GM19025 (cell line): ENCODE results near the gene PLXNA3.

Source experiments
- ATAC-seq: cut with Tn5 transposase; IDR thresholded peaks from one replicate; pipeline ENCODE4 v1.9.1; 2021; ENCODE audit warnings: mild to moderate bottlenecking, low read depth, moderate library complexity; ENCODE audit not compliant: unreplicated experiment

Gene PLXNA3

DNA sequence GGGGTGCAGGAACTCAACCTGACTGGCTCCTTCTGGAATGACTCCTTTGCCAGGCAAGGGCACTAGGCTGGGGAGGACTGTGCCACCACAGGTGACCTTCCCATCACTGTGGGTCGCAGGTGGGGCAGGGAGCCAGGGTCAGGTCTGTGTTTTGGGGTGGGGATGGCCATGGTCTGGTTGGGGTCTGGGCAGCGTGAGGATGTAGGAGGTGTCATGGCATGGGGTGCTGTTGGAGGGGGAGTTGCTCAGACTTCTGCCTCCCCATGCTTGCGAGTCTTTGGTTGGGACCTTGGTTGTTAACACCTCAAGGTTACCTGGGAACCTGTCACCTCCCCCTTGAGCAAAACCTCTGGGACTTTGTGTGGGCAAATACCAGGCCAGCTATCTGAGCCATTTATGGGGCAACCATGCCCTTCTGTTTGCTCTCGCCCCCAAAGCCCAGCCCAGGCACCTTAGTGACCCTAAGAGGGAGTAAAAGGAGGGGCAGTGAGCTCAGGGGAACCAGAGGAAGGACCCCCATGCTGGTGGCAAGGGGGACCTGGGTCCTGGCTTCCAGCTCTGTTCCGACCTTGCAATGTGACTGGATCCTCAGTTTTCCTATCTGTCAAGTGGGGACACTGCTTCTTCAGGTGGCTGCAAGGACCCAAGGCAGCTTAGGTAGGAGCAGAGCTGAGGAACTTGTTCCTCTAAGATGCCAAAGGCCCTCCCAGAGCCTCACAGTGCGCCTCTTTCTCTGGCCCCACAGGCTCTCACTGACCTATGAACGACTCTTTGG lies 23.5 kb upstream of the PLXNA3 start:
- no peak for ATAC-seq

DNA sequence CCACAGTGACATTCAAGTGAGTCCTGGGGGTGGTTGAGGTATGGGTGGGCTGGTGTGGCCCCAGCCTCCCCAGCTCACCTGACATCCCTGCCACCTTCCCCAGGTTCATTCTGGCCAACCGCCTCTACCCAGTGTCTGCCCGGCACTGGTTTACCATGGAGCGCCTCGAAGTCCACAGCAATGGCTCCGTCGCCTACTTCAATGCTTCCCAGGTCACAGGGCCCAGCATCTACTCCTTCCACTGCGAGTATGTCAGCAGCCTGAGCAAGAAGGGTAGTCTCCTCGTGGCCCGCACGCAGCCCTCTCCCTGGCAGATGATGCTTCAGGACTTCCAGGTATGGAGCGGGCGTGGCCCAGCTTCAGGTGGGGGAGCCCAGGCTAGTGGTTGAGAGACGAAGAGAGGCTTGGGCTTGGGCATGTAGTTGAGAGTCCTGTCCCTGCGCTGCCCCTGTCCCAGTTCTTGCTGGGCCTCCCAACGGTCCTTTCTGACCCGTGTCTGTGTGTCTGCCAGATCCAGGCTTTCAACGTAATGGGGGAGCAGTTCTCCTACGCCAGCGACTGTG lies 22.8 kb upstream of the PLXNA3 start:
- ATAC-seq, result no peak

DNA sequence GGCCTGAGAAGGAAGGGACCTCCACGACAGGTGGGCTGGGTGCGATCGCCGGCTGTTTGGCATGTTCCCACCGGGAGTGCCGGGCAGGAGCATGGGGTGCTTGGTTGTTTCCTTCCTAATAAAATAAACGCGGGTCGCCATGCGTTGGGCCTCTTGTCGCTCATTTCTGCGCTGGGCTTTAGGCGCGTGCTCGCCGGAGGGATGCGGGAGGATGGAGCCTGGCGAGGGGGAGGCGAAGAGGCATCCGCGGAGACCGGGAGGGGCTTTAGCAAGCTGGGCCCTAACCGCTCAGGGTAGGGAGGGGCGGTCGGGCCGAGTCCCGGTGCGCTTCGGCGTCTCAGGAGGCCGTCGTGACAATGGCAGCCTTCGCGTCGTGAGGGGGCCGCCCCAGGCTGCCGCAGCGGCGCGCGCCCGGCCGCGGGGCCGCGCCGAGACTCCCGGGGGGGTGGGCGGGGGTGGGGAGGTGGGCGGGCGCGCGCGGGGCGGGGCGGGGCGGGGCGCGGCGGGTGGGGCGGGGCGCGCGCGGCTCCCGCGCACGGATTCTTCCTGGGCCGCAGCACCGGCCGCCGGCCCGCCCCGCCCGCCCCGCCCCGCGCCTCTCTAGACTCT lies 21.6 kb upstream of the PLXNA3 start:
- peak; percentile 42 for ATAC-seq

DNA sequence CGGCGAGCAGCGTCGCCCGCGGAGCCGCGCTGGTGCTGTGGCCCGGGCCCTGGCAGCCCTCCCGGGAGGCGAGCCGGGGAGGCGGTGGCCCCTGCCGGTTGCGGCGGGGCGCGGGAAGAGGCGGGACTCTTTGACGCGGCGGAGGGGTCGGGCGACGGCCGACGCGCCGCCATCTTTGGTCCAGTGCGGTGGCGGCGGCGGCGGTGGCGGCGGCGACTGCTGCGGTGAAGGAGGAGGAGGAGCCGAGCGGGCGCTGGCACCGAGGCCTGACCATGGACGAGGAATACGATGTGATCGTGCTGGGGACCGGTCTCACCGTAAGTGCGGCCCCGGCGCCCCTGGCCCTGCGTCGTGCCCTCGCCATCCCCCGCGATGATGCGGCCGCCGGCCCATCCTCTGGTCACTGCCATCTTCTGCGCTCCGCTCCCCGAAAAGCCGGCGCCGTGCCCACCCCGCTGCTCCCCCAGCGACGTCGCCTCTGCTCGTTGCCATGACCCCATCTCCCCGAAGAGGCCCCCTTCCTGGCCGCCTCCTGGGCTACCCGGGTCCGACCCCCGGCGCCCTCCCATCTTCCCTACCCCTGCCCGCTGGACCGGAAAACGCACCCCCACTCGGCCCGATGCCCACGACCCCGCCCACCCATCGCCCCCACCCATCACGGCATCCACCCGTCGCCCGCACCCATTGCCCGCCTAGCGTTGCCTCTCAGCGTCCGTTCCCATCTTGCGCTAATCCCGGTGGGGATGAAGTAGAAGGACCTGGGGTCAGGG lies 20.9 kb upstream of the PLXNA3 start, which contains the start of gene GDI1:
TSS of gene GDI1 (plus strand) at position 172 of the 770 bp plus-strand sequence. CDS start at position 273, 101 bp downstream.
- ATAC-seq, result peak; percentile 48

DNA sequence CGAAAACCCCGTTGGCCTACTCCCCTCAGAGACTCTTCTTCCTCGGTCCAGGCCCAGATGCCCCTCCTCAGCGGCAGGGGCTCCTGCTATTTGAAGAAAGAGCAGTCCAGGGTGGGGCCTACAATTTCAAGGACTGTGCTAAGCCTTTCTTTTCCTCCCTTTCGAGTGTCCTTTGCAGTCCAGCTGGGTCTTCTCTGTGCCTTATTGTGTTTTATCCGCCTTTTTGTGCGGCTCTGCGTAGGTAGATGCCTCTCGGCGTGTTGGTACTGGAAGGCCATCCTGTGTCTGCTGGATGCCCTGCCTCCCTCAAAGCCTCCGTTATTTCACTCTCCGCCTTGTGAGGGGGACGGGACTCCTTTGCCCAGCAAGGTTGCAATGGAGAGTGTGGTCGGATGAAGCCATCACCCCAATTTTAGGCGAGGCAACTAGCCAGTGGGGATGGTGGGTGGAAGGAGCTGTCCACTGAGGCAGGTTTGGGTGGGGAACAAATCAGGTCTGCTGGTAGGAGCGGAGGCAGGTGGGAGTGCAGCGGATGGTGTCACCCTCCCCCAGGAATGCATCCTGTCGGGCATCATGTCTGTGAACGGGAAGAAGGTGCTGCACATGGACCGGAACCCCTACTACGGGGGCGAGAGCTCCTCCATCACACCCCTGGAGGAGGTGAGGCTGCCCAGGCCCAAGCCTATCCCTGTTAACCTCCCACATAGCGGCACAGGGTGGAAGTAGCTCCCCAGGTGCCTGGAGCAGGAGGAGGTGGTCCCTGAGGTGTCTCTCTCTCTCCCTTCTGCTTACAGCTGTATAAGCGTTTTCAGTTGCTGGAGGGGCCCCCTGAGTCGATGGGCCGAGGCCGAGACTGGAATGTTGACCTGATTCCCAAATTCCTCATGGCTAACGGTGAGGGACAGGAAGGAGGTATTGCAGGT lies 19.8 kb upstream of the PLXNA3 start:
- no peak for ATAC-seq

DNA sequence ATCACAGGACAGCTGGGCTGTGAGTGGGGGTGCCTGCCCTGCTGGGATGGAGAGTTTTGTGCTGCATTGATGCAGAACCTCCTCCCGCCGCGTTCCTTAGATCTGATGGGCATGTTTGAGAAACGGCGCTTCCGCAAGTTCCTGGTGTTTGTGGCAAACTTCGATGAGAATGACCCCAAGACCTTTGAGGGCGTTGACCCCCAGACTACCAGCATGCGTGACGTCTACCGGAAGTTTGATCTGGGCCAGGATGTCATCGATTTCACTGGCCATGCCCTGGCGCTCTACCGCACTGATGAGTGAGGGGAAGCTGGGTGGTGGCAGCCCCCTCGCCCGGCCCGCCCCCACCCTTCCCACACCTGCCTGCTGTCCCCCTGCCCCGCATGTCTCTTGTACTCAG lies 18.2 kb upstream of the PLXNA3 start:
- no peak for ATAC-seq

DNA sequence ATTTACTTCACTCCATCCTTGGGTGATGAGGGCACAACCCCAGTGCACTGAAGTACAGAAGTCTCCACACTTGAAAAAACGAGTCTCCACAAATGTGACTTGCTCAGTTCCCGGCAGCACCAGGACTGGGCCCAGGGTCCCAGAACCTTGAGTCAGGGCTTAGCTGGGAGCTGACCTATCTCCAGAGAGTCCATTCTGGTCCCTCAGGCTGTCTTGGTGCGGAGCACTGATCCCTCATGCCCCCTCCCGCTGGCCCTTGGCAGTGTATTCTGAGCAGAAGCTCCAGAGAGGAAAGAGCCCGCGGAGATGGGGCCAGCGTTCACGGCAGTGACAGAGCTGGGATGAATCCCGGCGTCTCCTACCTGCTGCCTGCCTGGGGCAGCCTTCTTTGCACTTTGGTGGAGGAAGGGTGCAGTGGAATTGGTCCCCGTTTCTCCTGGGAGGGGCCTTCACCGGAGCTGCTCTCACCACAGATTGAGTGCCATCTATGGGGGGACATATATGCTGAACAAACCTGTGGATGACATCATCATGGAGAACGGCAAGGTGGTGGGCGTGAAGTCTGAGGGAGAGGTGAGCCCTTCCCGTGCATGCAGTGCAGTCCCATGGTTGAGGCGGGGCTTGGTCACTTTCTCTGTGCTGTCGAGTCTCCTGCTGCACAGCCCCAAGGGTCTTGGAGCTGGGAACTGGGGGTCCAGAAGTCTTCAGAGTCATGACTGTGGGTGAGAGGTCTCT lies 17.3 kb upstream of the PLXNA3 start:
- no peak for ATAC-seq

DNA sequence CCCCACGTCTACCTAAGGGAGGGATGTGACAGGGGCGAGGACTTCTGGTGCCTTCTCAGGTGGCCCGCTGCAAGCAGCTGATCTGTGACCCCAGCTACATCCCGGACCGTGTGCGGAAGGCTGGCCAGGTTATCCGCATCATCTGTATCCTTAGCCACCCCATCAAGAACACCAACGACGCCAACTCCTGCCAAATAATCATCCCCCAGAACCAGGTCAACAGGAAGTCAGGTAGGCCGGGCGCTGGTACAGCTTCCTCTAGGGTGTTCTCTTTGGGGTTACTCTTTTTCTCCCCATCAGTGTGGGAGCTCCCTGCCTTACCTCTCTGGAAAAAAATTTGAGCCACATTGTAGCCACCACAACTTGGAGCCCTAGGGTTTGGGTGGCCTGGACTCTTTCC lies 16.5 kb upstream of the PLXNA3 start:
- no peak for ATAC-seq

DNA sequence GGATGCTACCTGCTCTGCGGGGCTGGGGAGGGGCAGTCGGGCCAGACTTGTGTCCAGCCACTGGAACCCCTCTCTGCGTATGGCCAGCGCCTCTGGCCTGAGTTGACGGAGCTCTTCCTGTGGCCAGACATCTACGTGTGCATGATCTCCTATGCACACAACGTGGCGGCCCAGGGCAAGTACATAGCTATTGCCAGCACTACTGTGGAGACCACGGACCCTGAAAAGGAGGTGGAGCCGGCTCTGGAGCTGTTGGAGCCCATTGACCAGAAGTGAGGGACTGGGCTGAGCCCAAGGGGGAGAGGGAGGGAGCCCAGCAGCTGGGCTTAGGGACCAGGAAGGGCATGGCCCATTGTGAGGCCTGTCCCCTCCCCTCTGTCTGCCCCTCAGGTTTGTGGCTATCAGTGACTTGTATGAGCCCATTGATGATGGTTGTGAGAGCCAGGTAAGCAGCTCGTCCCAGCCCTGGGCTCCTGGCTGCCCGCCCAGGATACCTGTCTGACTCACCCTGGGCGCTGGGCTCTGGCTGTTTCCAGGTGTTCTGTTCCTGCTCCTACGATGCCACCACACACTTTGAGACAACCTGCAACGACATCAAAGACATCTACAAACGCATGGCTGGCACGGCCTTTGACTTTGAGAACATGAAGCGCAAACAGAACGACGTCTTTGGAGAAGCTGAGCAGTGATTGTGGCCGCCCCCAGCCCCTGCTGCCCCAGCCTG lies 15.9 kb upstream of the PLXNA3 start:
- no peak for ATAC-seq

DNA sequence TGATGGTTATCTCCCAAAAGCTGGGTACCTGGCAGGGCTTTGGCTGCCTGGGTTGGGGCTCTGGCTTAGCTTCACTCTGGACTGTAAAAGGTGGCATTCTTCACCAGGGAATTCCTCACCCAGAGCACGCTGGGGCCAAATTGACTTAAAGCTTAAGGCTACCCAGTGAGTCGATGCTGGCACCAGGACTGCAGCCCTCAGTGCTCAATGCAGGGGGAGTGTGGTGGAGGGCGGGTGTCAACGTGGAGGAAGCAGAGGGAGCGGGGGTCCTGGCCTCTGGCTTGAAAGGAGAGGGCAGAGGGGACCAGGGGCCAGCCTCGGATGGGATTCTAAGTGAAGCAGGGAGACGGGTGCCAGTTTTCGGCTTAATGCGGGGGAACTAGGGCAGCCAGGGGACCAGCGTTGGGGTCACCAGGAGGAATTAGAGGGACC lies 14.6 kb upstream of the PLXNA3 start:
- no peak for ATAC-seq

DNA sequence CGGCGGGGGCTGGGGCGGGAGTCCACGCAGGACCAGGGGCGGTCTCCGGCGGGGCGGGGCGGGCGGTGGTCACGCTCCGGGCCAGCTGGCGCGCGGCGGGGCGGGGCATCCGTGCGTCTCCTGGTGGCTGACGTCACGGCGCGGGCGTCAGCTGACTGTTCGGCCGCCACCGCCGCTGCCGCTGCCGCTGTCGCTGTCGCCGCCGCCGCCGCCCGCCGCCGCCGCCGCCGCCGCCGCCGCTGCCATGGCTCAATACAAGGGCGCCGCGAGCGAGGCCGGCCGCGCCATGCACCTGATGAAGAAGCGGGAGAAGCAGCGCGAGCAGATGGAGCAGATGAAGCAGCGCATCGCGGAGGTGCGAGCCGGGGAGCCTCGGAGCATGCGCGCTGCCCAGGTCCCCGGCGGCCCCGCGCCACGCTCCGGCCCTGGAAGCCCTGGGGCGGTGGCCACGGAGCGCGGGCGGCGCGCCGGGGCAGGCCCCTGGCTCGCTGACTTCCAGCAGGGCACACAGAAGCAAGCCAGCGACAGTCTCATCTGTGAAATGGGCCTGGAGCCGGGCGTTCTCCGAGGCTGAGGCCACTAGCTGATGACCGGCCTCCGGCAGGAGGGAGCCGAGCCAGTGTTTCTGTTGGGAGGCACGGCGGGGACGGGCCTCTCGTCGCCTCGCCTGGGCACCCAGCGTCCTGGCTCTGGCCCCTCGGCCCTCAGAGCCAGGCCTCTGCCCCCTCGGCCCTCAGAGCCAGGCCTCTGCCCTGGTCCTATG lies 13.9 kb upstream of the PLXNA3 start, which contains the start of gene FAM50A:
TSS of gene FAM50A (plus strand) at position 150 of the 763 bp plus-strand sequence. CDS start at position 245, 95 bp downstream.
- peak; percentile 84 for ATAC-seq

DNA sequence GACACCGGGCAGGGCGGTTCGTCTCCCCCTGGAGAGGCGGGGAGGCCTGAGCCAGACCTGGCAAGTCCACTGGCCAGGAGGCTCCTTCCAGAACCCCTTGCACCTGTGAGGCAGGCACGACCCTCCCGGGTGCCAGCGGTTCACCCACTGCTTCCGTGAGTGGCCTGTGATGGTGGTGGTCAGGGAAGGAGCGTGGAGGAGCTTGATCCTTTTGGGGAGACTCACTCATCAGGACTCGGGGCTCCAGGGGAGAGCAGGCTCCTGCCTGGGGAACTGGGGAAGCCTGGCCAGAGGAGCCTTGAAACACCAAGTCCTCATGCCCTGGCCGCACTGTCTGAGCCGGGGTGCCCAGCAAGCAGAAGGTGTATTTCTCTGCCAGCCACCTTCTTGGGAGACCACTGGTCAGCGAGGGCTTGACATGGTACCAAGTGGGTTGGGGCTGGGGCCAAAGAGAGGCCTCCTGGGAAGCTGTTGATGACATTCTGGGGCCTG lies 13.3 kb upstream of the PLXNA3 start:
- no peak for ATAC-seq

DNA sequence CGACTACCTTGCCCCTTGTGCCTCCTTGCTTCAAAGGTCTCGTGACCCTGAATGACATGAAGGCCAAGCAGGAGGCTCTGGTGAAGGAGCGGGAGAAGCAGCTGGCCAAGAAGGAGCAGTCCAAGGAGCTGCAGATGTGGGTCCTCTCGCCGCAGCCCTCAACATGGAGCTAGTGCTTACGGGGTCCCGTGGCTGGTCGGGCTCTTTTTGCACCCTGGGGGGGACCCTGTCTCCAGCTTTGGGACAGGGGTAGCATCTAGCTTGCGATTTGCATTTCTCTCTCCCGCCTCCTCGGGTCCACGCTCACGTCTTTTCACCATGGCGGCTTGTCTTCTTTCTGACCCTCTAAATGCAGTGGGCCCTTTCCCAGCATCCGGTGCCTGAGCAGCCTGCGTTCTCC lies 12.3 kb upstream of the PLXNA3 start:
- no peak for ATAC-seq

DNA sequence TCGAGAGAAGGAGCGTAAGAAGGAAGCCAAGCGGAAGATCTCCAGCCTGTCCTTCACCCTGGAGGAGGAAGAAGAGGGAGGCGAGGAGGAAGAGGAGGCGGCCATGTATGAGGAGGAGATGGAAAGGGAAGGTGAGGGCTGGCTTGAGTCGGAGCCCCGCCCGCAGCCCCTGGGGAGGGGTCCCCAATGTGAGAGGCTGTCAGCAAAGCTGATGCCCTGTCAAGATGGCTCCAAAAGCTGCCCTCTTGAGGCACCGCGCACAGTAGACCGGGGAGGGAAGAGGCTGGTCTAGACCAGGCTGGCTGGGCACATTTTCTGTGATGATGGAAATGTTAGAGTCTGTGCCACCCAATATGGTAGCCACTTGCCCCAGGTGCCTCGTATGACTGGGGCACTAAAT lies 11.7 kb upstream of the PLXNA3 start:
- ATAC-seq, result no peak

DNA sequence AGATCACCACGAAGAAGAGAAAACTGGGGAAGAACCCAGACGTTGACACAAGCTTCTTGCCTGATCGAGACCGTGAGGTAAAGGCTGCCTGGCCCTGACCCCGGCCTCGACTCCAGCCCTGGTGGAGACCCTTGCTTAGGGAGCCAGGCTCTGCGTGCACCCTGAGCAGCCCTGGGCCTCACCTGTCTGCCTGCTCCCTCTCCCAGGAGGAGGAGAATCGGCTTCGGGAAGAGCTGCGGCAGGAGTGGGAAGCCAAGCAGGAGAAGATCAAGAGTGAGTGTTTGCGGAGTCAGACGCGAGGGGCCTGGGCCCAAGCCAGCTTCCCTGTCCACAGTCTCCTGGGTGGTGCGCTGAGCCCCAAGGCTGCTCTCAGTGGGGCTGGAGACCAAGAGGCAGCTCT lies 9.6 kb upstream of the PLXNA3 start:
- no peak for ATAC-seq

DNA sequence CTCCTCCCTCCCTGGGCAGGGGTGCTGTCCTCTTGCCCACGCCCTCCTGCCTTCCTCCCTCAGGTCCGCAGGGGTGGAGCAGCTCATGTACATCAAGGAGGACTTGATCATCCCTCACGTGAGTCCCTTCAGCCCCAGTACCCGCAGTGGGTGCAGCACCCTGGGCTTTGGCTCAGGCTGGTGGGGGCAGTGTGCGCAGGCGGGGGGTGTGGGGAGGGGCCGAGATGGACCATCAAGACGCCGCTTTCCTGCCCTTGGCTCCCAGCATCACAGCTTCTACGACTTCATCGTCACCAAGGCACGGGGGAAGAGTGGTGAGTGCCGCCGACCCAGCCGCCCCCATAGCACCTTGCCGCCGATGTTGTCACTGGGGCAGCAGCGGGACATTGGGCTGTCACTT lies 8.5 kb upstream of the PLXNA3 start:
- ATAC-seq, result no peak

DNA sequence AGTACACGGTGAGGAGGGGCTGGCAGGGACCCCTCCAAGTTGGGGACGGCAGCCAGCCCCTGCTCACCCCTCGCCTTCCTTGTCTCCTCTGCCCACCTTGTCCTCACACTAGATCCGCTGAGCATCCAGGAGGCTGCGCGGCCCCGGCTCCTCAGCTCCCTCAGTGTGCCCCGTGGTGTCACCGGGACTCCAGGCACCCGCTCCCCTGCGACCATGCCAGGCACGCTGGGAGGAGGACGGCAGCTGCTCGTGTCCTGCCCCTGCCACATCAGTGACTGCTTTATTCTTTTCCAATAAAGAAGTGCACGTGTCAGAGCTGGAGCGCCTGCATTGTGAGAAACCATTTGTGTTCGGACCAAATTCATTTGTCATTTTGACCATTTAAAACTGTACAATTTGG lies 7.8 kb upstream of the PLXNA3 start:
- ATAC-seq, result no peak

DNA sequence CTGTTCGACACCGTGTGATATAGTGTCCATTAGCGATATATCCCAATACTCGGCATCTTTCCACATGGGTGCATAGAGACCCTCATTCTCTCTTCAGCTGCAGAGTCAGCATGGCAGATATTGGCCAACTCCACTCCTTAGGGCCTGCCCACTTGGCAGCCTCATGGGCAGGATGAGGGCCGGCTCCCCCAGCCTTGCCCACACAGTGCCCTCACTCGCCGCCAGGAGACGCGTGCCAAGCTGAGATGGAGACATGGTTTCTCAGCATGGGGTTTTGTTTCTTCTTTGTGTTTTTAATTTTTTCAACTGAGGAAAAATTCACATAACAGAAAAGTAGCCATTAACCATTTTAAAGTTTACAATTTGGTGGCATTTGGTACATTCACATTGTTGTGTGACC lies 5.3 kb upstream of the PLXNA3 start:
- no peak for ATAC-seq
